ENCODE data around the gene PGD.

- TF ChIP-seq REST (IDR thresholded peaks at IDR 0.05; ENCODE audit: borderline replicate concordance) (no peak), SMC3 (conservative IDR thresholded peaks at IDR 0.05; ENCODE audit: poor library complexity) (no peak)
- TF ChIP-seq, protein P1, sequence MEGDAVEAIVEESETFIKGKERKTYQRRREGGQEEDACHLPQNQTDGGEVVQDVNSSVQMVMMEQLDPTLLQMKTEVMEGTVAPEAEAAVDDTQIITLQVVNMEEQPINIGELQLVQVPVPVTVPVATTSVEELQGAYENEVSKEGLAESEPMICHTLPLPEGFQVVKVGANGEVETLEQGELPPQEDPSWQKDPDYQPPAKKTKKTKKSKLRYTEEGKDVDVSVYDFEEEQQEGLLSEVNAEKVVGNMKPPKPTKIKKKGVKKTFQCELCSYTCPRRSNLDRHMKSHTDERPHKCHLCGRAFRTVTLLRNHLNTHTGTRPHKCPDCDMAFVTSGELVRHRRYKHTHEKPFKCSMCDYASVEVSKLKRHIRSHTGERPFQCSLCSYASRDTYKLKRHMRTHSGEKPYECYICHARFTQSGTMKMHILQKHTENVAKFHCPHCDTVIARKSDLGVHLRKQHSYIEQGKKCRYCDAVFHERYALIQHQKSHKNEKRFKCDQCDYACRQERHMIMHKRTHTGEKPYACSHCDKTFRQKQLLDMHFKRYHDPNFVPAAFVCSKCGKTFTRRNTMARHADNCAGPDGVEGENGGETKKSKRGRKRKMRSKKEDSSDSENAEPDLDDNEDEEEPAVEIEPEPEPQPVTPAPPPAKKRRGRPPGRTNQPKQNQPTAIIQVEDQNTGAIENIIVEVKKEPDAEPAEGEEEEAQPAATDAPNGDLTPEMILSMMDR (IDR thresholded peaks at IDR 0.05; ENCODE audit: poor library complexity, severe bottlenecking): no peak
These were observed 32.3 kb downstream of the PGD start for GRCh38 chr1:10431070-10431730.

Data from neural cell (in vitro differentiated cells).